ENCODE measurements around the gene LOXHD1.

LOXHD1 gene

GRCh38 chr18:46531482-46531881 lies 125.5 kb downstream of the LOXHD1 start:
- no peak for DNase-seq

GRCh38 chr18:46528037-46528436 lies 129.0 kb downstream of the LOXHD1 start:
- DNase-seq: no peak

- no peak for DNase-seq
Observed at GRCh38 chr18:46519870-46520269, 137.2 kb downstream of the LOXHD1 start.

GRCh38 chr18:46518438-46518837 lies 138.6 kb downstream of the LOXHD1 start:
- no peak for DNase-seq

GRCh38 chr18:46516555-46516954 lies 140.5 kb downstream of the LOXHD1 start:
- no peak for DNase-seq

- no peak for DNase-seq
Observed at GRCh38 chr18:46510386-46510785, 146.6 kb downstream of the LOXHD1 start.

- DNase-seq: no peak
Observed at GRCh38 chr18:46509530-46509929, 147.5 kb downstream of the LOXHD1 start.

- DNase-seq: no peak
Observed at GRCh38 chr18:46506974-46507586, 149.9 kb downstream of the LOXHD1 start.

GRCh38 chr18:46502444-46502843 lies 154.6 kb downstream of the LOXHD1 start:
- no peak for DNase-seq

- no peak for DNase-seq
Observed at GRCh38 chr18:46497129-46497528, 159.9 kb downstream of the LOXHD1 start.

GRCh38 chr18:46488471-46489213 lies 168.4 kb downstream of the LOXHD1 start:
- DNase-seq: peak; percentile 74

- no peak for DNase-seq
Observed at GRCh38 chr18:46485675-46486194, 171.3 kb downstream of the LOXHD1 start.

- DNase-seq: no peak
Observed at GRCh38 chr18:46484971-46485370, 172.0 kb downstream of the LOXHD1 start.

GRCh38 chr18:46482831-46483230 lies 174.2 kb downstream of the LOXHD1 start:
- DNase-seq: no peak

- DNase-seq: peak; percentile 39
Observed at GRCh38 chr18:46481847-46482245, 175.2 kb downstream of the LOXHD1 start.

- DNase-seq: peak; percentile 9
Observed at GRCh38 chr18:46481048-46481846, 175.8 kb downstream of the LOXHD1 start.

GRCh38 chr18:46480226-46480625 lies 176.8 kb downstream of the LOXHD1 start:
- peak; percentile 93 for DNase-seq

- no peak for DNase-seq
Observed at GRCh38 chr18:46478796-46479195, 178.2 kb downstream of the LOXHD1 start.

GRCh38 chr18:46477425-46478011 lies 179.5 kb downstream of the LOXHD1 start:
- DNase-seq: no peak

- DNase-seq: no peak
Observed at GRCh38 chr18:46475390-46475752, 181.6 kb downstream of the LOXHD1 start.

- no peak for DNase-seq
Observed at GRCh38 chr18:46474487-46475389, 182.3 kb downstream of the LOXHD1 start.
